ENCODE data around the gene TBX5.
A peak's percentile ranks its signal among the peaks of the same experiment; 100 is the strongest.

The TBX5 gene

DNA sequence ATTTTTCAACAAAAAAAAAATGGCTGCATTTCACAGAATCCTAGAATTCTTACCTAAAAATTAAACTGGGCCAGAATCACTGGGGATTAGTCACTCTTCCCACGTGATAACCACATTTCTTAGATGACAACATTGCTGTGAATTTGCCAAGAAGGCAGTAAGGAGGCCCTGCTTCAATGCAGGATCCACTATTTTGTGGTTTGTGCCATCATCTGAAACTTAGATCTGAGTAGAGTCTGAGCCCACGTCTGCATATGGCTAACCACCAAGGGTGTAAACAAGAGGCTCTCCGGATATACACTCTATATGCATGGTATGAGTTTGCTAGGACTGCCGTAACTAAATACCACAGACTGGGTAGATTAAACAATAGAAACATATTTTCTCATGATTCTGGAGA is 24.4 kb upstream of the TBX5 start:
- DNase-seq (ENCODE audit: low spot score), result no peak

DNA sequence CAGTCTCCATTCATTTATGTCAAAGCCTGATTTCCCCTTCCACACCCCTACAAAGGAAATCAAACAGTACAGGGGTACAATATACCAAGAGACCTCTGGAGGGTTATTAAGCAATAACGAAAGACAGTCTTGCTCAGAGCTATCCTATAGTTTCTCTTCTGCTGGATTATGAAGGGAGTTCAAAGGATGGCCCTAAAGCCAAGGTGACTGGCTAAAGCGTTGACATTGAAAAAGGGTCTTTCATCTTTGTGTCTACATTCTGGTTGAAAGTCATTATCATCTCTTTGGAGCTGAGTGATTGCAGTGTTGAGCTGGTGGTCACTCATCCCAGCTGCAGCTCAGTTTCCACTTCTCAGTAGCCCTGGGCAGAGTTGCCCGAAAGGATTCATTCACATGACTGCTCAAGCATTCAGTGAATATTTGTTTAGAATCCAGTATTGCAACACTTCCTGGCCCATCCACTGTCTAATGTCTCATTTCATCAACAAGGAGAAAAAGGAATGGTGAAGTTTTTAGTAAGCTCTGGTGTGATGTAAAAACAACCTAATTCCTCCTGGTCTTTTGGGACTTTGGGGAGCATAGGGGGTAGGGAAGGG is 19.2 kb upstream of the TBX5 start:
- no peak for DNase-seq (ENCODE audit: low spot score)

DNA sequence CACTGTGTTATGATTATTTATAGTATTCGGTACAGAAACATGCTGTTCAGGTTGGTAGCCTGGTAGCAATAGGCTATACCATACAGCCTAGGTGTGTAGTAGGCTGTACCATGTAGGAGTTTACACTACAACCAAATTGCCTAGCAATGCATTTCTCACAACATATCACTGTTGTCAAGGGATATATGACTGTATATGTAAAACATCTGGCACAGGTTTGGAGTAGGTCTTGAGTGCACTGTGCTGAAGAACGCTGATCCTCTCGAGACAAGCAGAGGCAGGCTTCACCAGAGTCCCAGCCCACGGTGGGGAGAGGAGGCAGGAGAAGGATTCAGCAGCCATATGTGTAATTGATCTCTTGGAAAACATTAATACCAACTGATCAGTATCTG is 15.0 kb upstream of the TBX5 start:
- DNase-seq (ENCODE audit: low spot score), result no peak

DNA sequence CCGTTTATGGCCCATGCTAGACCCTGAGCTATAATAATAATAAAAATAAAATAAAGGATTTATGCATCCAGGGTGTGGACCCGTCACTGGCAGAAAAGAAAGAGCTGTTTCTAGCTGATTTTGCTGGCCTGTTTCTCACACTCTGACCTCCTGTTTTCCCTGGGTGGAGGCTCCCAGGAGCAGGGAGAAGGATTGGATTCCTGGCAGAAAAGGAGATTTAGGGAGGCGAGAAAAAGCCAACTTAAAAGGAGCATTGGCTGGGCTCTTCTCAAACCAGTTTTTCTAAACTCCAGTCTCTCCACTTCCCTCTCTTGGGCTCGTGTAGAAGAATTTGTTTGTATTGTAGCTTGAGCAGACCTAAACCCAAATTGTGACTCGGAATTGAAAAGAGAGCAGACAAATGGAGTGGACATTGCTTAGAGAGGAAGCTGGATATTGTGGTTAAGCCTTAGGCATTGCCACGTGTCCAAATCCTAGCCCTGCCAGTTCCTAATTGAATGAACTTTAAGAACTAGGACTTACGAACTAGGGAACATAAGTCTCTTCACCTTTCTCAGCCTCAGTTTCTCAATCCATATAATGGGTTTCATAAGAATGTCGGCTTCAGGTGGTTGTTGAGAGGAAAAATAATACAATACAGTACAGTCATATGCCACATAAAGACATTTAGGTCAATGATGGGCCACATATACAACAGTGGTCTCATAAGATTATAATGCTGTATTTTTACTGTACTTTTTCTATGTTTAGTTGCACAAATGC is 14.4 kb upstream of the TBX5 start:
- DNase-seq (ENCODE audit: low spot score), result no peak

DNA sequence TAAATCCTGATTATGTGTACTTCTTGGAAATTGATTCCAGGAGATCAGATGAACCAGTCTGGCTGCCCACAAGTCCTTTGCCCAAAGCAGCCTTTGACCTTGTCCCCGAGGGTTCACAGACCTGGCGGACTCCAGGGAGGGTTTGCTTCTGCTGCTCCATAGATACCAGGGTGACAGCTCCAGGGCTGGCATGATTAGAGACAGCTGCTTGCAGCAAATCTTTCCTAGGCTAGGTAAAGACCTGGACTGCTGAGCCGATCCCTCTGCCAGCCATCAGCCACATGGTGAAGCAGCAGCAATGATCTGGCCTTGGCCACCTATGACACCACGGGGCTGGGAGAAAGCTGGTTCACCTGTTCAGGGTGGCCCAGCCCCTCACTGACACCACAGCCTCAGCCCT is 10.1 kb upstream of the TBX5 start:
- DNase-seq (ENCODE audit: low spot score), result no peak

DNA sequence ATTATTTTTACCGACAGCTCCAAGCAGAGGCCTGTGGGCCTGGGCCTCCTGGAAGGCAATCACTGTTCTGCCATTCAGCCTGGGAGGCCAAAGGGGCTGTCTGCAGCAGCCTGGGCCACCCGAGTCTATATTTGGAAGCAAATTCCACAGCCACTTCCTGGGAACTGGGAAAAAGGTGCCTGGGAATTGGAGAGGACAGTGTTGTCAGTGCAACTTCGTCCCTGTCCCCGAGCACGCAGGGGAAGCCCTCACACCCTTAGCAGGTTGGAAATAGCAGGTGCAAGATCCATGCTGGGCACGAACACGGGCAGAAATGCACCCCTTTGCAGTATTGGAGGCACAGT is 9.6 kb upstream of the TBX5 start:
- no peak for DNase-seq (ENCODE audit: low spot score)

DNA sequence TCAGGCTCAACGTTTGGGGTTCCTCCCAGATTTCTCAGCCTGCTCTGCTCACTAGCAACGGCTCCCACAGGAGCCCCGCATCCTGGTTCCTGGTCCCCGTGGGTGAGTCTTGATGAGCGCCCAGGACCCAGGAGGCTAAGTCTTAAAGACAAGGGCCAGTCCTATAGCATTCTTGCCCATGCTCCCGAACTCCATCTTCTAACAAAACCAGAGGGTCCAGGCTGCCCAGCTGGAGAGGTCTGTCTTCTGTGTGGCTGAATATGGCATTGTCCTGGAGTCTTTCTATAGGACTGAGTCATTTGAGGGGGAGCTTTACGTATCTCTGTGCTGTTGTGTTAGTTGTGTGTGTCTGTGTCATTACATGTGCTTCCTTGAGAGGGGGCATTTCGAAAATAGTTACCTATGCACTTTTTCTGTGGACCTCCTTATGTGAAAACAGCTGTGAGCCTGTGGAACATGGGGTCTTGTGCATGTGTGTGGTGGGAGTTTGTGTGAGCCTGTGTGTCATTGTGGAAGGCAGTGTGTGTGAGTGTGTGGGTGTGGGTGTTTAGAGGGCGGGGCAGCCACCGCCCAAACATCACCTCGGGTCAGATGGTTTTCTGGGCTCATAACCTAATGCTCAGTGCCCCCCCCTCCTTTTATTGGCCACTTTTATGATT is 9.1 kb upstream of the TBX5 start:
- no peak for DNase-seq (ENCODE audit: low spot score)

DNA sequence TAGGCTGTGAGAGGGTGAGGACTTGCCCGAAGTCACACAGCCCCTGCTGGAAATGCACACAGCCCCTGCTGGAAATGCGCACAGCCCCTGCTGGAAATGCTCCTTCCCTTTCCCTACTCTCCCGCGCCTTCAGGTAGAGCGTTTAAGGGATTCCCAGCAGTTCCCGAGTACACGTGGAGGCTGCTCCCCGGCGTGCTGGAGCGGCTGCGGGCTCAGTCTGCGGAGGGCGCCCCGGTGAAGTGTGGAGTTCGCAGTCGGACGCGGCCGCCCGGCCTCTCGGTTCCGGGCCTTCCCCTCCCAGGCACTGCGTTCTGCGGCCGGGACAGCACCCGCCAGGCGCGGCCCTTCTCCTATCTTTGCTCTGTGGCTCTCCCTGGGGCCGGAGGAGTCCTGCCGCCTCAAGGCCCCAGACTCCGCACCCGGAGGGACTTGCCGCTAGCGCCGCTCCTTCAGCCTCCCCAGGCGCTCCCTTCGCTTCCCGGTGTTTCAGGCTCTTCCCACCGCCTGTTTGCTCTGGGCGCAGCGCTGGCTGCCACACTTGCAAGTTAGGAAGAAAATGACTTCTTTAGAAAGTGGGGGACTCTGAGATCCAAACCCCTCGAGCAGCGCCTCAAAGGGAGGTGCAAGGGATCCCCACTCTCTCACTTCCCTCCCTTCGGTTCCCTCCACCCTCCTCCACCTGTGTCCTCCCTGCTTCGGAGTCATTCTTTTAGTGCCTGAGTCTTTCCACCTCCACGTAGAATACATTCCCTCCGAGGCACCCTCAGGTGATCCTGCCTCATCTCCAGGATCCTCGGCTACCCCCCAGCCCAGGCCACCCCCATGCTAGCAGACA is 8.3 kb upstream of the TBX5 start:
- DNase-seq (ENCODE audit: low spot score), result no peak

DNA sequence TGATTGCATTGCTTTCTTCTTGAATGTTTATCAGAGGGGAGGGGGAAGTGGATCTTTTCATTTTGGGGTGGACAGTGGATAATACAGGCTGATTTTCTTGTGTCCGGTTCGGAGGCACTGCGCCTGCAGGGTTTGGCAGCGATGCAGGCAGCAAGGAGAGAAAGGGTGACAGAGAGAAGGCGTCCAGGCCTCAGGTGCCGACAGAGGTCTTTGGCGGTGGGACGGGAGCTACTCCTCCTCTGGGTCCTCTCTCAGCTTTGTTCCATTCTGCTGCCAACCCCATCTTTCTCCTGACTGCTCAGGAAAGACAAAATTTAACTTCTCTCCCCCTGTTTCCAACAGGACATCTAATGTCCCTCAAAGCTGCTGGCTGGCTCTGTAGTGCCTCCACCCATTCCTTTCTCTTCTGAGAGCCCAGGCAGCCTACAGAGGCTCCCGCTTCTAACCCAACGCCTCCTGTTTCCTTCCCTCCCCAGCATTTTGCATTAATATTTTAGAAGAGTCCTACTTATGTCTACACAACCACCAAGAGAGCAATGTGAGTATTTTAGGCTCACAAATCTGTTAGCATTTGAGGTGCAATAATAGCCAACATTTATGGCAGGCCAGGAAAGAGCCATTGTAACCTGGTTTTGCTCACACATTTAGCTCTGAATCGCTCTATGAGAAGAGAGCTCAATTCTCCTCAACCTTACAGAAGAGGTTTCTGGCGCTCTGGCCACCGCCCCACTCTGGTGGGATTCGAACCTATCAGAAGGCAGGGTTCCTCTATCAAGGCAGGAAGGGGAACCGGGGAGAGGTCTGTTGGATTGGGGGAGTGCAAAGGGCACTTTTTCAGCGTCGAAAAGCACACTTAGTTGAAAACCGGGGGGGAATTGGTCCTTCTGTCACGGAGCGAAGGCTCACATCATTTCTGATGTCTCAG is 7.1 kb upstream of the TBX5 start:
- no peak for DNase-seq (ENCODE audit: low spot score)

DNA sequence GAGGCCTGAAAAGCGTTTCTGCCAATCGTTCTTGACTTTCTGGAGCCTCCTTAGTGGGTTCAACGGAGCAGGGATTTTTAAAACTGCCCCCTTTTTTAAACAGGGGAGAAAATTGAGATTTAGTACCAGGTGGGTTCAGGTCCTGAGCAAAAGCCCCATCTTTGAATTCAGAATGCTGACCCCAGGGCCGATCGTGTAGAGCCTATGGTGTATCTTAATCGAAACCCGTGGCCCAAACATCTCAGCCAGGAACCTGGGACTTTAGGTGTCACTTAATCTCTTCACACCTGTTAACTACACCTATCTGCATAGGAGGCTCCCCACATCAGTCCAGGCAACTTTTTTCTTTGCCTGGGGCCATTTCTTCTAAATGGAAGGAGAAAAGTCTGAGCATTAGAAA is 6.4 kb upstream of the TBX5 start:
- no peak for DNase-seq (ENCODE audit: low spot score)

DNA sequence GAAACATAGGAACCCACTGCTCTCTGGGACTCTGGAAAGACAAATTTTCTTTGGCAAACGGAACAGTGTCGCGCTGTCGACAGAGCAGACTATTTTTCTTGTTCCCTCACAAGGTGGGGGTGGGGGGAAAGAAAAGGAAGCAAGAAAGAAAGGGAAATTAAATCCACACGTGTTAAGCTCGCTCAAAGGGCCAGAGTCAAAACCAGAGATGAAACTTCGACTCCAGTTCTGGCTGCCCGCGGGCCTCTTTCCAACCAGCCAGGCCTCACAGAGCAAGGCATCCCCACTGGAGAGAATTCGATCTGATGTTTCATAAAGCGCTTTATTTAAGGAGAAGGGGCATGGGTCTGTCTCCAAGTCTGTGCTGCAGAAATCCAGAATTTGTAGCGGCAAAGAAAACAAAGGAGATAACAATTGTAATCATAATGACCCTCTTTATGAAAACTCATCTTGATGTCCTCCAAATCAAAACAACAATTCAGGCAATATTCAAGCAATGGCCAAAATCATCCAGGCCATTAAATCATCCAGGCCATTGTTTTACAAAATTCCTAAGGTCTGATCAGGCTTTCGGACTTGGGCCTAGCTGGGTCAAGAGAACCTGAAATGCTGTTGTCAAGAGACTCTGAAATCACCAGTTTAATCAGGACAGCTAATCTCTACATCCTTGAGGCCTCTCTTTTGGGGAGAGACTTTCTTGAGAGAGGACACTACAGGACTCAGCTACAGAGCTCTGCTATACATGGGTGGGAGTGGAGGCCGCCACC is 5.3 kb upstream of the TBX5 start:
- no peak for DNase-seq (ENCODE audit: low spot score)

DNA sequence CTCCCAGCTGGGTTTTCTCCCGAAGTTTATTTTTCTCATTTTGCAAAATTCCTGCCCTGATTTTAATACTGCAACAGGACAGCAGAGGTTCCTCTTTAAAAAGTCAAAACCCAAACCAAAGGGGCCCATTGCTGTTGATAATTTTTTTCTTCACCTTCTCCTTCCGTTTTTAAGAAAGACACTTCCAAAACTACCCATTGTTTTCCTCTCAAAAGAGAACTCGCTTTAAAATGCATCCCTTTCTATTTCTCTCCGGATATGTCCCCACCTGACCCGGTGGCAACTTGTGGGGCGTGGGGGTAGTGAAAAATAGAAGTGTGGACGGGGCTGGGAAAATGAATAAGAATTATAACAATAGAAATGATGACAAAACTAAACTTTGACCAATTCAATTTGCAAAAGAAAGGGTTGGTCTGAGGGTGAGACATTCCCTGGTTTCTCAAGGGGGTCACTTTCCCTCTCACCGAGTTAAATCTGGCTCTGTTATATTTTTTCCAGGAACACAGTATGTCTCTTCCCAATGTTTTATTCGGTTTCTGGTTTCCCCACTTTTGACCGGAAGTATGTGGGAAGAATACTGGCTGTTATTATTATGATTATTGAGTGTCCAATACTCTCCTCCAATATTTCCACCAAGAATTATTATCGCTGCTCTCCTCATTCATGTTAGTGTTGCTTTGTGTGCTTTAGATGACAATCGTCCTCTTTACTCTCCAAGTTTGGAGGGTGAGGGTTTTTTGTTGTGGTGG is 4.1 kb upstream of the TBX5 start:
- DNase-seq (ENCODE audit: low spot score), result no peak

DNA sequence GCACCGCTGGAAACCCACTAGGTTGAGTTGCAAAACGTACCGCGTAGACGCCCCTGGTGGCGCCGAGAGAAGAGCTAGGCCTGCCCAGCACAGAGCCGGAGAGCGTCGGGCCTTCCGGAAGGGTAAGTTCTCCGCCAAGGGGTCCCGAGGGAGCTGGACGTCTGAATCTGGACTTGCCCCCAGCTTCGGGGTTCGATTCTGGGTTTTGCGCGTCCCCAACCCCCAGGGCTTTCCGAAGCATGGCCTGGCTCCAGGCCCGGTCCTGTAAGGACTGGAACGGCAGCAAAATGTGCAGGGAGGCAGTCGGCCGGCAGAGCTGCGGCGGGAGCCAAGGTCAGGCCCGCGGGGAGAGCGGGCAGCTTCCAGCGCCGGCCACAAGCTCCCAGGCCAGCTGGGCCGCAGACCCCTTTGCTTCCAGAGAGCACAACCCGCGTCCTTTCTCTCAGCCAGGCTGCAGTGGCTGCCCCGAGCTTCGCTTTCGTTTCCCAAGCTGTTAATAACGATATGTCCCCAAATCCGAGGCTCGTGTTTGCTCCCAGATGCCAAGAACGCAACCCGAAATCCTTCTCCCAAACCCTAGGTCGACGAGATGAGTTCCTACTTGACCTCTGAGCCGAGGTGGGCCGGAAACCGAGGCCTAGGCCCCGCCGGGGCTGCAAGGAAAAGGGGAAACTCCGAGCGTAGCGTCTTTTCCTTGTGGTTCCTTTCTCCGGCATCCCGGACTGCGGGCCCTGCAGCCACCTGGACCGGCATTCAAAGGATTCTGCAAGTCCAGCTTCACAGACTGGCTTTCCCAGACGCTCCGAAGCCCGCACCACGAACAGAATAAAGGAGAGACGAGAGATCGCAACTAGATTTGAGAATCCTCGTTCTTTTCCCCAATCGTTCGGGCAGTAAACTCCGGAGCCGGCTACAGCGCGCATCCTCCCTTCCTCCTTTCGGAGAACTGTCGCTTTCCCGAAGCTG is 3.2 kb upstream of the TBX5 start:
- peak; percentile 79 for DNase-seq (ENCODE audit: low spot score)

DNA sequence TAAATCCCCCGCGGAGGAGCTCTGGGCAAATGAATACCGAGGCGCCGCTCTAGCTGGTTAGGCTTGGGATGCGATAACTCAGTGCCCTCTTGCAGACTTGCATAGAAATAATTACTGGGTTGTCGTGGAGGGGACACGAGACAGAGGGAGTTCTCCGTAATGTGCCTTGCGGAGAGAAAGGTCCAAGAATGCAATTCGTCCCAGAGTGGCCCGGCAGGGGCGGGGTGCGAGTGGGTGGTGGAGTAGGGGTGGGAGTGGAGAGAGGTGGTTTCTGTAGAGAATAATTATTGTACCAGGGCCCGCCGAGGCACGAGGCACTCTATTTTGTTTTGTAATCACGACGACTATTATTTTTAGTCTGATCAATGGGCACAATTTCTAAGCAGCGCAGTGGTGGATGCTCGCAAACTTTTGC is 2.5 kb upstream of the TBX5 start:
- no peak for DNase-seq (ENCODE audit: low spot score)

DNA sequence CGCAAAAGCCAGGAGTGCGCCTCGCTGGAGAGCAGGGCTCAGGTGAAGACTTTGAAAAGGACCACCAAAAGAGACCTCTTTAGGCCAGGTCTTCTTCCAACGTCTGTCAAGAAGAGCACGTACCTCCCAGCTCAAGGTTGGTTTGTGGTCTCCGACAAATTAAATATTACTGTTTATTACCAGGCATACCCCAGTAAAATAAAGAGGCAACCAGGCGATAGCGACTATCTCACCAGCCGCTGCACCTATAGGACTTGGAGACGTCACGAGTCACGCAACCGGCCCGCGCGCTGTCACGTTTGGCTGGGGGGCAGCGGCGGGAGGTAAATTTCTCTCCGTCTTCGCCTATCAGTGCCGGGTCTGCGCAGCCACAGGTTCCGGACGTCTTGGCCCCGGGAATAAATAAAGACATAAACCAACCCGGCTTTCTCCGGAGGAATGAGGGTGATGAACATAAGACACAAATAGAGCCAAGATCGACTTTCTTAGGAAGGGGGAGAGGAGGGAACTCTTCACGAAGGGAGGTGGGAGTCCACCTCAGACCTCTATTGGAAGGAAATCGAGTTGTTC is 2.0 kb upstream of the TBX5 start:
- no peak for DNase-seq (ENCODE audit: low spot score)

DNA sequence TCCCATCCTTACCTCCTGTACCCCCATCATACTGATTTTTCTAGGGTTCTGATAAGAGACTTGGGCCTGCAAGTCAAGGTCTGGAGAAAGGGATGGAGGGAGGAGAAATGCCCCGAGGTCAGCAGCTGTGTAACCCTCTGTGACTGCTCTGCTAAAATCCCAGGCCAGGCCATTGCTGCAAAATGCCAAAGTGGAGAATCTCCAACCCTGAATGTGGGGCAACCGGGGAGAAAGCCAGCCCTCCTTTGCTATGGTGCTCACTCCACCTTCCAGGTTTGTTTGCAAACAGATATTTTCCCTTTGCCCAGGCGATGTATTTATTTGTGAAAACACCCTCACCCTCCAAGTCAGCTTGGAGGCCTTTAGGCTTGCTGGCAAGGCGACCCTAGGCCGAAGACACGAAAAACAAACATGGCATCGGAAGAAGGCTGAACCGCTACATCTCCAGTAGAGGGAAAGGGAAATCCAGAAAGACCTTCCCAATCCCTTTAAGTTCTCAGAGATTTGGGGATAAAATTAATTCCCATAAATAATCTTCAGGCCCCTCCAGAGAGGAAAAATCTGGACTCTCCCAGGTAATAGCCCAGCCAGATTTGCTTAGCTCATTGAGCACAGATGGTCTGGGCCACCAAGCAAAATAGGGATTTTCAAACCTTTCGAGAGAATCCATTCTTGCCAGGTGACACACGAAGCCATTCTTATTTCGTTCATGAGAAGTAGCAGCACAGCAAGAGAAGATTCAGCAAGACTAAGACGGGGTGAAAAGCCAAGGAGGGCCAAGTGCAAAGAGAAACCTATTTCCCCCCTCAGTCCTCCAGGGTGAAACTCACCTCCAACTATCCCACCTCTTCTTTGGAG is 1.3 kb upstream of the TBX5 start:
- DNase-seq (ENCODE audit: low spot score), result no peak

DNA sequence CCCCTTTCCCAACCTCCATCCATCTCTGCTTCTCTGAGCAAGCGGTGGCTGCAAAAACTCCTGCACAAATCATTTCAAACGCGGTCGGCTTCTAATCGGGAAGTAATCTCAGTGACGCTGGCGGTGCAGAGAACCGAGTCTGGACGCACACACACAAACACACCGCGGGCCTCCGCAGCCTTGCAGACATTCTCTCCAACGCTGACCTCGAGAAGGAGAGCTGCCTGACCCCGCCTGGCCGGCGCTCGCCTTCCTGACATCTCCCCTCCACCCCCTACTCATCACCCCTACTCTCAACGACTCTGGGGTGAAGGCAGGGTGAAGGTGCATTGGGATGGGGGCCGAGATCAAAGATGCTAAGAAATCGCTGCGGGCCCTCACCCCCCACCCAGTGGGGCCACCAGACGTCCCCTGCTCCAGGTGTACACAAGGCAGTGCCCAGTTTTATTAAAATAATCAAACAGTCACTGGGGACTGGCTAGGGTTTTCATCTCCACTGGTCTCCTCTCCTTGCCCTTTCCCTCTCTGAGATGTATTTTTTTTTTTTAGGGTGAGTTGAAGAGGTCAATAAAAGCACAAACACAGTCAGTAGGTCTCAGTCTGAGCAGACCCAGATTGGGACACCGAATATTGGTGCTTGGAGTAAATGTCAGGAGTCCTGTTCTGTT is 506 bp upstream of the TBX5 start:
- no peak for DNase-seq (ENCODE audit: low spot score)

Measured in left forelimb (tissue), 1 donor.